Thyroid gland (tissue), 4 donors: ENCODE measurements around the gene ZSWIM6.

ENCODE experiments used
- POLR2A ChIP-seq, 2 donors: fragments of 450-650 bp; IDR thresholded peaks; one replicate each; pipeline ENCODE4 v1.6.1; 2017; ENCODE audit warnings: antibody characterized with exemption in 2 of 2, mild to moderate bottlenecking in 2 of 2, moderate library complexity in 1 of 2
- TF ChIP-seq, protein P1 (sequence below), 6 experiments: fragments of 200-600 bp in 3 of 6; fragments of 450-650 bp in 3 of 6; sonication (generic) in 3 of 6; IDR thresholded peaks; one replicate each; pipeline ENCODE4 v1.5.1; 2016 to 2019; ENCODE audit warnings: antibody characterized with exemption in 6 of 6, mild to moderate bottlenecking in 2 of 6, inconsistent platforms in 1 of 6, moderate library complexity in 1 of 6

DNA sequence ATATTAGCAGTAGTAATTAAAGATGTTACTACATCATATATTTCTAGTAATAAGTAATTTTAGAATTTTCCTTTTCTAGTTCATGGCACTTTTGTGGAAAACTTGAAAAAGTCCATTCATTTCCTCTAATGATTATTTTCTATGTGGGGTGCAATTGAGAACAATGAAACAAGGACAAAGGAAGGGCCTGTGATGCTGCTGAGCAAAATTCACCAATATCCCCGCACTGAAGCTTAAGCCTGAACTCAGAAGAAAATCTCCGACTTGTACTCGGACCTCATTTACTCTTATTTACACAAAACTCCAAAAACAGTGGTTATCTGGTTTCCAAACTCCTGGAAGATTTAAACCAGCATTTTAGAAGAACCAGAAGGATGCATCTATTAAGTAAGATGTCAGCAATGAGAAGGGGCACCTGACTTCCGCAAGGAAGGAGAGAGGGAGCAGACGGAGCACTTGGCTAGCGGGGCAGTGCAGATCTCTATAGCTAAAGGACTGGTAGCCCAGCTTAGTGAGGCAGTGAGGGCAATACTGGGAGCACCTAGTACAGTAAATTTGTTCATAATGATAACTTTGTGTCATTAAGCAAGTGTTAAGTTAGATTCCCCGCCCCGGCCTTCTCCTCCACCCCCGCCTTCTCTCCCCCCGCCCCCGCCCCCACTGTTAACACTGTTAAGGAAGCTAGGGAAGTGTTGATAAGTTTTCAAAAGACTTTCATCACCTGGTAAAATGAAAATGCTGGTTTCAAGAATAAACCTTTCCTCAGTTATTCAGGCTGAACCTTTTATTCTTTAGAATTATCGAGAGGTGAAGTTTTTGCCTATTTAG lies 123.3 kb downstream of the ZSWIM6 start:
- TF ChIP-seq, protein P1, sequence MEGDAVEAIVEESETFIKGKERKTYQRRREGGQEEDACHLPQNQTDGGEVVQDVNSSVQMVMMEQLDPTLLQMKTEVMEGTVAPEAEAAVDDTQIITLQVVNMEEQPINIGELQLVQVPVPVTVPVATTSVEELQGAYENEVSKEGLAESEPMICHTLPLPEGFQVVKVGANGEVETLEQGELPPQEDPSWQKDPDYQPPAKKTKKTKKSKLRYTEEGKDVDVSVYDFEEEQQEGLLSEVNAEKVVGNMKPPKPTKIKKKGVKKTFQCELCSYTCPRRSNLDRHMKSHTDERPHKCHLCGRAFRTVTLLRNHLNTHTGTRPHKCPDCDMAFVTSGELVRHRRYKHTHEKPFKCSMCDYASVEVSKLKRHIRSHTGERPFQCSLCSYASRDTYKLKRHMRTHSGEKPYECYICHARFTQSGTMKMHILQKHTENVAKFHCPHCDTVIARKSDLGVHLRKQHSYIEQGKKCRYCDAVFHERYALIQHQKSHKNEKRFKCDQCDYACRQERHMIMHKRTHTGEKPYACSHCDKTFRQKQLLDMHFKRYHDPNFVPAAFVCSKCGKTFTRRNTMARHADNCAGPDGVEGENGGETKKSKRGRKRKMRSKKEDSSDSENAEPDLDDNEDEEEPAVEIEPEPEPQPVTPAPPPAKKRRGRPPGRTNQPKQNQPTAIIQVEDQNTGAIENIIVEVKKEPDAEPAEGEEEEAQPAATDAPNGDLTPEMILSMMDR (IDR thresholded peaks at IDR 0.05), result no peak
- TF ChIP-seq POLR2A (IDR thresholded peaks at IDR 0.05), result no peak
